IPS-11a (cell line): ENCODE data around the gene C1orf146.
"Not testable (repeated sequence)": the region's sequence is repeated elsewhere in the genome, so short reads cannot be mapped to it uniquely, and the experiment has no call there.

Source experiments
- H3K4me3 ChIP-seq: one replicate; pipeline ENCODE4 v1.5.1; 2013; ENCODE audit warnings: low read depth, low read length, control low read depth

Gene C1orf146

DNA sequence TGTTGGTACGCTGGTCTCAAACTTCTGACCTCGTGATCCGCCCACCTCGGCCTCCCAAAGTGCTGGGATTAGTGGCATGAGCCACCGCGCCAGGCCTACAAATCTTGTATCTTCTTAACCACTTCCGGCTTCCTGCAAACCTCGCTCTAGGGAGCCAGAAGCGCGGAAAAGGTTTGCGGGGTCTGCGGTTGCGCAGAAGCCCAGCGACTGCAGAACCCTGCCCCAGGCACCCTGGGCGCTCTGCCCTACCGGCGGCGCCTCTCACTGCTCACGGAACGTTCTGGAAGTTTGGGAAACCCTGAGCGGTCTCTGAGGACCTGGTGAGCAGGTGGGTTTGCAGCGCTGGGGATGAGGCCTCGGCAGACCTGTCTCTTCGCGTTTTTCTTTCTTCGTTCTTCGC lies at the start of gene C1orf146:
Gene C1orf146 (plus strand): TSS at position 195 of the 400 bp plus-strand sequence. CDS start 13,506 bp downstream, outside the sequence.
- H3K4me3 ChIP-seq, result no peak within 1 kb of the TSS

GRCh38 chr1:92168657-92169056 lies 49.1 kb upstream of the C1orf146 start:
- no peak overlapping the region for H3K4me3 ChIP-seq

GRCh38 chr1:92169214-92170005 lies 48.3 kb upstream of the C1orf146 start:
- no peak overlapping the region for H3K4me3 ChIP-seq

- H3K4me3 ChIP-seq, result no peak overlapping the region
Observed at GRCh38 chr1:92184632-92185031, 33.1 kb upstream of the C1orf146 start.

- no peak overlapping the region for H3K4me3 ChIP-seq
Observed at GRCh38 chr1:92186081-92186480, 31.6 kb upstream of the C1orf146 start.

- H3K4me3 ChIP-seq, result no peak overlapping the region
Observed at GRCh38 chr1:92188436-92189255, 29.1 kb upstream of the C1orf146 start.

GRCh38 chr1:92191726-92192125 lies 26.0 kb upstream of the C1orf146 start:
- no peak overlapping the region for H3K4me3 ChIP-seq

DNA sequence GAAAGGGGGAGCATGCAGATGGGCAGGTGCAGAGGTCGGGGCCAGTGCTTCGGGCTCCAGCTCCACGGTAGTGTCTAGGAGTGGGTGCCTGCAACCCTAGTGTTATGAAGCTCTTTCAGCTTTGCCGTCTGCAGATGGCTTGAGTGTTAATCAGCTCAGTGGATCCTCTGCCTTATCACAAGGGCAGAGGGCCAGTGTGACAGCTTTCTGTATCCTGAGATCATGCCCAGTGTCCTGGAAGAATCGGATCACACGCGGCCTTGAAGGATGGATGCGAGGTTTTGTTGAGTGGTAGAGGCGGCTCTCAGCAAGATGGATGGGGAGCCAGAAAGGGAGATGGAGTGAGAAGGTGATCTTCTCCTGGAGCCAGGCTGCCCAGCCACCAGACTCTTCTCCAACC lies 25.5 kb upstream of the C1orf146 start:
- H3K4me3 ChIP-seq, result no peak overlapping the region

DNA sequence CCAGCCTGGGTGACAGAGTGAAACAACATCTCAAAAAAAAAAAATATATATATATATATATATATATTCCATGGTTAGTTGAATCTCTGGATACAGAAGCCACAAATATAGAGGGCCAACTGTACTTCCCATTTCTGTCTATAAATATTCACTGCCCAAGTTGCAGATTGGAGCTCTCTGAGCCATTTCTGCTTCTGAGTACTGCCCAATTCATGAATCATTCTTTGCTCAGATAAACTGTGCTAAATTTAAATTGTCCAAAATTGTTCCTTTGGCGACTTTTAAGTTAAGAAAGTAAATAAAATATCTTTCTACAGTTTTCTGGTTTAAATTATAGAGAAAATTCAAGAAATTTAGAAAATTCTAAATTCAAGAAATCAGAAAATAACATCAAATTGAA lies 23.2 kb upstream of the C1orf146 start:
- H3K4me3 ChIP-seq, result no peak overlapping the region

DNA sequence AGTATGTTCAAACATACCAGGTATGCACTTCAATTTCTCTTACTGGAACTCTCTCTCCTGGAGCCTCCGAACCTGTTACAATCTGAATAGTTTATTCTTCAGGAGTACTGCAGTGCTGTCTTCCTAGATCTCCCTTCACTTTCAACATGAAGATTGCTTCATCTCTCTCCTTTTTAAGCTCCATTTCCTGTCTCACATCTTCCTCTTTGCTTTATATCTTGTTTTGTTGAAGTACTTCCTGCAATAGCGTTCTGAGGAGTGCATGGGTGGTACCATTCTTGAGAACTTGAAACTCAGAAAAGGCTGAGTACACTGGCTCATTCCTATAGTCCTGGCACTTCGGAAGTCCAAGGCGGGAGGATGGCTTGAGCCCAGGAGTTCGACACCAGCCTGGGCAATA lies 15.7 kb upstream of the C1orf146 start:
- H3K4me3 ChIP-seq, result no peak overlapping the region

DNA sequence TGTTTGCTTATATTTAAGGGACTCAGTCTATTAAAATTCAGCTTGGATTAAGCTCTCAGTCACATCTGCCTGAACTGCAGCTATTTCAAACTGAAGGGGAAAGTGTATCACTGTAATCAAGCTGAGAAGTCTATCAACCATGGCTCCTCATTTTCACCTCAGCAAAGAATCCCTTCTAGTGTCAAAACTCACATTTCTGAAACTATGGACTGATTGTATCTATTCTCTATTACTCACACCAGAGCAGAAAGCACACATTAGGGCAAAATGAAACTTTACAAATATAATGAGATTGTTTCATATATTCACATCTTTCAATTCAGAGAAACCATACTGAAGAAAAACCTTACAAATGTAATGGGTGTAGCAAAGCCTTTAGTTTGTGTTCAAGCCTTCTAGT lies 14.6 kb upstream of the C1orf146 start:
- H3K4me3 ChIP-seq, result no peak overlapping the region

DNA sequence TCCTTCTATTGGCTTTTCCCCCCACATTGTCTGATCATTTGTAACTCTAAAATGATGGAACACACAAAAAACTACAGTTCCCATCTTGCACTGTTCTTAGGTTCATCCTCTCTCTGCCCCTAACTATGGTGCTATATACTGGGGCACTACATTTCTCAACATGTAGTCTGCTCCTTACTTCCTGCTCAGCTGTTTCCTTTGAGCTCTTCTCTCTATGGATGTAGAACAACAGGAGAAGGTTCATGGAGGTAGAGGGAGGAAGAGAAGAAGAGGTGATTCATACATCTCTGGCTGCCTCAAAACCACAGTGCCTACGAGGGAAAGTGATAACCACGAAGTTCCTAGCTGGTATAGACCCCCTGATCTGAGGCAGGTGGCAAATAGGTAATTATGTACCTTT lies 7.0 kb upstream of the C1orf146 start:
- H3K4me3 ChIP-seq, result no peak overlapping the region

- no peak overlapping the region for H3K4me3 ChIP-seq
Observed at GRCh38 chr1:92211166-92211565, 6.5 kb upstream of the C1orf146 start.

GRCh38 chr1:92218559-92218958 lies 844 bp downstream of the C1orf146 start:
- no peak overlapping the region for H3K4me3 ChIP-seq

DNA sequence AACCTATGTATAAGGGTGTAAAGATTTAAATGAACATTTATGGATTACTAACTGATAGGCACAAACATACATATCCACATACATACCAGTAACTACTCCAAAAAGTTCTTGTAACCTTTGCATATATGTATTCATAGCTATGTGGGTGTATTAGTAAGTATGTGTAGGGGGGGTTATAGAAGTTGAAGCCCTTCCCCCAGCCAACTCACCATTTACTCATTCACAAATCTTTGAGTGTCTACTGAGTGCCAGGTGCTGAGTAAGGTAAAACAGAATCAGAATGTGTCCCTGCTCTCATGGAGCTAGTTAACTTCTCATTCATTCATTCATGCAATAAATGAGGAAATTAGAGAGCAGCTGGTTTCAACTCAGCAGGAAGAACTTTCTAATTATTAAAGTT lies 1.3 kb downstream of the C1orf146 start:
- H3K4me3 ChIP-seq, result no peak overlapping the region

DNA sequence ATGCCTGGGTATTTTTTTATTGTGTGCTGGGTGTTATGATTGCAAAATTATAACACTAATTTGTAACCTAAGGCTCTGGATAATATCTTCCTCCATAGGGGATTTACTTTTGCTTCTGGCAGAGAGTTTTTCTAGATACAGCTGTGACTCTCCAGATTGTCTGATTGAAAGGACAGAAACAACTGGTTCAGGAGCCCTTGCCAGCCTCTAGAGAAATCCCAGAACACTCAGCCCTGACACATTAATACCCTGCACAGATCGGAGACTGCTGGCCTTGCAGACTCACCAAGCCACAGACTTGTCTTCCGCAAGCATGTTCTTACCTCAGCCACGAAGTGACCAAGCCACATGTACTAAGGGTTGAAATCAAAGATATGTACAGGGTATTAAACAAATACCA lies 10.7 kb downstream of the C1orf146 start:
- no peak overlapping the region for H3K4me3 ChIP-seq

DNA sequence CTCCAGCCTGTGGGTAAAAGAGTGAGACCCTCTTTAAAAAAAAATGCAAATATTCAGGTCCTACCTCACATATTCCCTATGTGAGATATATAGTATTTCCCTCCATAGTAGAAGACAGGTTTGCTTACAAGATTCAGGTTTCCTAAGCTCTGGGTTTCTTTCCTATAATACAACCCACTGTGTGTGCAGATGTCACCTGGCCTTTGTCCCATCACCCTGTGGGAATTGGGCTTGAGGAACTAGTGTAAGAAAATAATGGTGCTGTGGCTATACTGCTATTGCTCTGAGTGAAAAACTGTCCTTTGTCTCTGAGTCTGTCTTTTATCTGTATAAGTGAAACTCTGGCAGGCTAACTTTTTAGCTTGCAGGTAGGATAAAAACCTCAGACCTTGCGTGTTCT lies 13.0 kb downstream of the C1orf146 start:
- no peak overlapping the region for H3K4me3 ChIP-seq

- H3K4me3 ChIP-seq, result no peak overlapping the region
Observed at GRCh38 chr1:92240034-92240433, 22.3 kb downstream of the C1orf146 start.

DNA sequence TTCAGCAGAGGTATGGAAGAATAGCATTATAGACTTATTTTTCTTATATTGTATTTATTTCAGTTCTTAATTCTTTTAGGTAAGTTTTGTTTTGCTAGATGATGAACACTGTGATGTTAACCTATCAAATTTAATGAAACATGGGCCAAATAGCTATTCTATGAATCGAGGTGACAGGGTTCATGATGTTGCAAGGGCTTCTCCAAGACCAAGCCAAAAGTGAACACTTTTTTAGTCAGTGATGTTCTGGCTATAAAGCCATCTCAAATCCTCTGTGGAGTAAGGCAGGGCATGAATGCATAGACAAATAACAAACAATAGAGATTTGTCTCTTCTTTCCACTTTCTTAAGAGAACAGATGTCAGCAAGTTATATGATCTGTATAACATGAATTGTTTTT lies 26.7 kb downstream of the C1orf146 start:
- no peak overlapping the region for H3K4me3 ChIP-seq

GRCh38 chr1:92254714-92255113 lies 37.0 kb downstream of the C1orf146 start:
- H3K4me3 ChIP-seq, result not testable (repeated sequence)

DNA sequence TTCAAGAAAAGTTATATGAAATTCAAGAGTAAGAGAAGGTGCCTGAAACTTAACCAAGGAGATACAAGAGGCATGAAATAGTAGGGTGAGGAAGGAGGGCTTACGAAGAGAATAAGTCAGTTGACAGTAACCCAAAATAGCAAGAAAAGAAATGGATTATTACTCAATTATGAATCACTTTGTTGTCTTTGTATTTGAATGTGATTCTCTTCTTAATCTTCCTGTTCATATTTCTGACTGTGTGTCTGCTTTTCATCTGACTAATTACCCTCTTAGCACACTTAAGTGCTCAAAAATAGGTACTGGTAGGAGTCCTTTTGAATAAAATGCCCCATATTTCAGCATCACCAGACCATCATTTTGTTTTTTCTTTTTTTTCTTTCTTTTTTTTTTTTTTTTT lies 41.6 kb downstream of the C1orf146 start:
- no peak overlapping the region for H3K4me3 ChIP-seq

- H3K4me3 ChIP-seq, result no peak overlapping the region
Observed at GRCh38 chr1:92262516-92262915, 44.8 kb downstream of the C1orf146 start.
